A549 (cell line): ENCODE measurements around the gene MED13L. TPM values are rescaled to one million over a fixed set of nuclear protein-coding genes. Genes with fewer than 3 reads are reported as not detected.
A peak's percentile ranks its signal among the peaks of the same experiment; 100 is the strongest.
"Not testable (repeated sequence)": the region's sequence is repeated elsewhere in the genome, so short reads cannot be mapped to it uniquely, and the experiment has no call there.

ENCODE experiments used
- ATAC-seq, 2 experiments: fragments of 200-7000 bp in 1 of 2; fragments of >200 bp in 1 of 2; cut with Nextera tagmentation in 1 of 2; cut with Tn5 transposase in 1 of 2; 3 replicates each; pipeline versions ENCODE4 v1.8.0 to v1.9.1; 2018 to 2020; ENCODE audit warnings: mild to moderate bottlenecking in 1 of 2, moderate library complexity in 1 of 2
- CTCF ChIA-PET: fragments of 300-600 bp; sonication (Branson Sonifier 250); formaldehyde crosslinking; extraction: SDS; loops from one replicate; lab custom pipeline; 2021; ENCODE audit warnings: antibody characterized with exemption, inconsistent platforms; lab: Yijun Ruan, JAX
- POLR2A ChIA-PET: fragments of 350-600 bp; formaldehyde crosslinking; extraction: SDS; loops from one replicate; lab custom pipeline; 2021; ENCODE audit warnings: antibody characterized with exemption, inconsistent platforms; lab: Yijun Ruan, JAX
- DNase-seq, 2 experiments: peaks; one replicate each; pipeline versions ENCODE4 v3.0.0 to v3.0.0-alpha.2; 2011 to 2016; ENCODE audit warnings: low read depth in 1 of 2, low spot score in 1 of 2
- FAIRE-seq: peaks from 2 replicates; lab custom pipeline; 2011; peaks lifted over from hg19 to GRCh38; lab: Jason Lieb, UNC
- H3K27ac ChIP-seq, 2 experiments: fragments of >200 bp; sonication (Bioruptor Twin); formaldehyde crosslinking; 3 replicates each; pipeline ENCODE4 v1.5.1; 2016 to 2017
- H3K4me1 ChIP-seq: fragments of >200 bp; sonication (Bioruptor Twin); formaldehyde crosslinking; 3 replicates; pipeline ENCODE4 v1.6.1; 2016
- H3K4me2 ChIP-seq: fragments of >200 bp; sonication (Bioruptor Twin); formaldehyde crosslinking; 3 replicates; pipeline ENCODE4 v1.6.1; 2016
- H3K4me3 ChIP-seq: fragments of >200 bp; sonication (Bioruptor Twin); formaldehyde crosslinking; 3 replicates; pipeline ENCODE4 v1.5.1; 2016
- H3K9me3 ChIP-seq: fragments of >200 bp; sonication (Bioruptor Twin); formaldehyde crosslinking; 3 replicates; pipeline ENCODE4 v1.6.1; 2016
- ATOH8 ChIP-seq: fragments of 250-450 bp; sonication (Bioruptor Pico); IDR thresholded peaks from 2 replicates; pipeline ENCODE4 v1.5.0; 2020; ENCODE audit warnings: low read depth, mild to moderate bottlenecking, moderate library complexity
- BCL3 ChIP-seq: fragments of >200 bp; sonication (Bioruptor Twin); formaldehyde crosslinking; IDR thresholded peaks from 3 replicates; pipeline ENCODE4 v1.6.1; 2016
- BHLHE40 ChIP-seq: IDR thresholded peaks from 2 replicates; pipeline ENCODE4 v1.6.1; 2012; ENCODE audit warnings: low read depth, low read length, inconsistent platforms
- CBX2 ChIP-seq: fragments of 200-600 bp; sonication (generic); IDR thresholded peaks from 2 replicates; pipeline ENCODE4 v1.6.1; 2016; ENCODE audit warnings: low read depth, mild to moderate bottlenecking, borderline replicate concordance
- CEBPB ChIP-seq, 2 experiments: fragments of >200 bp in 1 of 2; sonication (Bioruptor Twin) in 1 of 2; formaldehyde crosslinking in 1 of 2; IDR thresholded peaks; 2 replicates each; pipeline ENCODE4 v1.6.1; 2012 to 2016
- EP300 ChIP-seq, 2 experiments: fragments of >200 bp; sonication (Bioruptor Twin); formaldehyde crosslinking; IDR thresholded peaks; 2 replicates in 1 of 2; 3 replicates in 1 of 2; pipeline ENCODE4 v1.6.1; 2016 to 2017
- FOXS1 ChIP-seq: fragments of 250-450 bp; sonication (Bioruptor Pico); IDR thresholded peaks from 2 replicates; pipeline ENCODE4 v1.5.0; 2020; ENCODE audit warnings: mild to moderate bottlenecking, moderate library complexity
- GATA3 ChIP-seq: IDR thresholded peaks from 2 replicates; pipeline ENCODE4 v1.6.1; 2012; ENCODE audit warnings: borderline replicate concordance
- JUNB ChIP-seq: fragments of >200 bp; sonication (Bioruptor Twin); formaldehyde crosslinking; IDR thresholded peaks from 2 replicates; pipeline ENCODE4 v1.6.1; 2016
- MAFK ChIP-seq: fragments of 450-650 bp; IDR thresholded peaks from 2 replicates; pipeline ENCODE4 v1.6.1; 2014; ENCODE audit not compliant: partially characterized antibody
- MAX ChIP-seq: IDR thresholded peaks from 2 replicates; pipeline ENCODE4 v1.6.1; 2012
- MYC ChIP-seq: IDR thresholded peaks from 2 replicates; pipeline ENCODE4 v1.6.1; 2012; ENCODE audit warnings: mild to moderate bottlenecking, inconsistent platforms, low read length, improper control_type of control experiment, borderline replicate concordance
- PHF8 ChIP-seq: fragments of 200-600 bp; sonication (generic); IDR thresholded peaks from 2 replicates; pipeline ENCODE4 v1.6.1; 2016; ENCODE audit warnings: low read depth, mild to moderate bottlenecking, antibody characterized with exemption, moderate library complexity, borderline replicate concordance
- RCOR1 ChIP-seq: fragments of 150-350 bp; IDR thresholded peaks from 2 replicates; pipeline ENCODE4 v1.6.1; 2014; ENCODE audit warnings: antibody characterized with exemption, low read length, low read depth
- WGBS: methylation state at CpG from one replicate; pipeline ENCODE4 v1.1.6; 2017; ENCODE audit errors: missing lambda C conversion rate; 5-methylcytosine and 5-hydroxymethylcytosine counted together
- polyA plus RNA-seq, 4 experiments: library from polyadenylated mRNA; depleted of rRNA in 3 of 4; stranded (reverse); fragments of >200 nt; fragmentation: RNase III in 1 of 4; extraction: RNeasy Plus Mini Kit Qiagen cat#74134 plus additional on column Dnase treatment in 1 of 4; gene quantifications; 2 replicates in 3 of 4; 3 replicates in 1 of 4; pipeline ENCODE4 v1.2.3, GENCODE V29; 2011 to 2017

MED13L gene
- polyA plus RNA-seq, 2 of the 4 experiments (the other 2 are of a cell fraction), result 23.2 to 134 TPM

GRCh38 chr12:116039081-116039480, 238.4 kb downstream of the MED13L start:
- Histone ChIP-seq H3K27ac (no peak overlapping the region), H3K4me2 (peak overlapping the region; percentile 63; the same call in 2 of the 3 replicates), H3K9me3 (no peaks in the 10 kb centered on the region), H3K4me3 (no peak overlapping the region), H3K4me1 (peaks cover 33% of the 10 kb centered on the region)
- CTCF ChIA-PET, result interaction anchor here (0.6 to 3.4 kb wide), 8 partner anchors 24 to 658 kb away, joined by 3 to 11 read pairs (median 6); no protein-coding TSS in a partner anchor
- WGBS, result 94% methylated on average over 2 of the region's 2 CpGs
- DNase-seq (no peak), ATAC-seq (no peak; a peak in 1 of 6 replicates), FAIRE-seq (no peak)
- POLR2A ChIA-PET, result no interaction called here
- TF ChIP-seq CBX2, result no peak
- no peak for TF ChIP-seq BHLHE40
- TF ChIP-seq FOXS1, result no peak
- no peak for TF ChIP-seq PHF8
- TF ChIP-seq MAFK, result peak; percentile 14

- Histone ChIP-seq H3K9me3 (no peaks in the 10 kb centered on the region), H3K4me1 (peaks cover 38% of the 10 kb centered on the region), H3K4me2 (peak overlapping the region; percentile 63), H3K4me3 (no peak overlapping the region), H3K27ac (peak overlapping the region; percentile 40 to 68; a peak in 5 of 6 replicates)
- peak in 1 of 2 experiments; percentile 39 for DNase-seq
- WGBS, result 59% methylated on average over 6 of the region's 6 CpGs
- ChIA-PET POLR2A (interaction anchor here (0.5 kb wide), 1 partner anchor 652 kb away, joined by 4 read pairs; no protein-coding TSS in a partner anchor), CTCF (interaction anchor here (0.9 to 3.4 kb wide), 5 partner anchors 40 to 659 kb away, joined by 3 to 11 read pairs (median 7); no protein-coding TSS in a partner anchor)
- TF ChIP-seq BCL3 (no peak), JUNB (0 out of 2 replicates have a peak, but pooled peaks have one; percentile 27), GATA3 (peak; percentile 72; the same call in 1 of the 2 replicates), CEBPB (IDR thresholded peaks at IDR 0.05) (0 out of 4 replicates have a peak, but pooled peaks of 1 of the 2 experiments have one; percentile 15), RCOR1 (no peak)
- ATAC-seq, result peak; percentile 41 to 73; a peak in 4 of 6 replicates
- no peak for FAIRE-seq
These were observed 239.3 kb downstream of the MED13L start for GRCh38 chr12:116037941-116038837.

GRCh38 chr12:116033765-116034164, 243.7 kb downstream of the MED13L start:
- ATAC-seq (no peak), FAIRE-seq (no peak), DNase-seq (no peak)
- H3K4me1 ChIP-seq, result peaks cover 40% of the 10 kb centered on the region
- WGBS, result 90% methylated on average over 3 of the region's 3 CpGs
- no peak overlapping the region for H3K27ac ChIP-seq
- no peak overlapping the region for H3K4me3 ChIP-seq
- no peaks in the 10 kb centered on the region for H3K9me3 ChIP-seq
- ChIA-PET CTCF (interaction anchor here (1.2 to 1.9 kb wide), 2 partner anchors 25 to 202 kb away, joined by 3 to 5 read pairs; no protein-coding TSS in a partner anchor), POLR2A (no interaction called here)
- no peak for TF ChIP-seq MYC
- no peak for TF ChIP-seq MAX
- no peak for TF ChIP-seq ATOH8
- TF ChIP-seq EP300 (IDR thresholded peaks at IDR 0.05), result no peak
- no peak for TF ChIP-seq FOXS1
- H3K4me2 ChIP-seq, result no peak overlapping the region

GRCh38 chr12:116031624-116032023, 245.9 kb downstream of the MED13L start:
- H3K9me3 ChIP-seq, H3K4me3 ChIP-seq, H3K27ac ChIP-seq, FAIRE-seq, DNase-seq, H3K4me2 ChIP-seq, ATAC-seq: not testable (repeated sequence)
- H3K4me1 ChIP-seq, result peaks cover 40% of the 10 kb centered on the region
- CTCF ChIA-PET, result interaction anchor here (0.8 kb wide), 1 partner anchor 16 kb away, joined by 3 read pairs; no protein-coding TSS in a partner anchor
- WGBS, result no CpG with 5 or more reads among the region's 4 CpGs
- POLR2A ChIA-PET, result interaction anchor here (0.6 kb wide), 1 partner anchor 54 kb away, joined by 5 read pairs; no protein-coding TSS in a partner anchor
